ENCODE results near the gene KRTAP22-1. TPM values are rescaled to one million over a fixed set of nuclear protein-coding genes. Genes with fewer than 3 reads are reported as not detected.

KRTAP22-1 gene
- total RNA-seq, 1 donor from 2014 or later: not detected

- no peak for DNase-seq (ENCODE audit: low spot score)
These were observed 24.7 kb downstream of the KRTAP22-1 start for GRCh38 chr21:30625449-30626165.

DNA sequence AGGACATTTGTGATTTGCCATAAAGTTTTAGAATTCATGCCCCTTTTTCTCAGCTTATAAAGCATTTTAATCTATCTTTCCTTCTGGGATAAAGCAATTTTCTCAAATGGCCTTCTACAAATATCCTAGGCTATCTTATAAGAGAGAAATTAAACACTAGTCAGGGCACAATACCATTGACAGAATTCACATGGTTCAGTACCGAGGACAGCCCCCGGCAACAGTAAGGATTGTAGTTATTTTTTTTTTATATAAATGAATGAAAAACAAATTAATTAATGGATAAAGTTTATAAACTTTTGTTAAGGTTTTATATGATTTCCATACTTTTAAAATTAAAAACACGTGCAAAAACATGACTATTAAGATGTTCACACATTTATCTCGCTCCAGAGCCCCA is 27.2 kb downstream of the KRTAP22-1 start:
- no peak for DNase-seq (ENCODE audit: low spot score)

DNA sequence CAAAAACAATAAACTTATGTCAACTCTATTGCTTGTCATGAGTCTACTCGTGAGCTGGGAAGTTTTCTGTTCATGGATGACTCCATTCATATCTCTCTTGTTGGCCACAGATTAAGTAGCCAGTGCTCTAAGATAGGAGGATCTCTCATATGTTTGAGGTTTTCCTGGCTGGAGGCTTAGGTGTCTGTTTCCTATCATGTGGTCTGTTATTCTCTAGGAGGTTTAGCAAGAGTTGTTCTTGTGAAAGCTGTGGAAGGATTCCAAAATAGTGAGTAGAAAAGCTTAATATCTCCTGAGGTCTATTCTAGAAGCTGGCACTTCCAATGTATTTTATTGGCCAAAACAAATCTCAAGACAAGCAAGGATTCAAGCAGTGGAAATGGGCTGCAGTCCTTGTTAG is 28.3 kb downstream of the KRTAP22-1 start:
- no peak for DNase-seq (ENCODE audit: low spot score)

DNA sequence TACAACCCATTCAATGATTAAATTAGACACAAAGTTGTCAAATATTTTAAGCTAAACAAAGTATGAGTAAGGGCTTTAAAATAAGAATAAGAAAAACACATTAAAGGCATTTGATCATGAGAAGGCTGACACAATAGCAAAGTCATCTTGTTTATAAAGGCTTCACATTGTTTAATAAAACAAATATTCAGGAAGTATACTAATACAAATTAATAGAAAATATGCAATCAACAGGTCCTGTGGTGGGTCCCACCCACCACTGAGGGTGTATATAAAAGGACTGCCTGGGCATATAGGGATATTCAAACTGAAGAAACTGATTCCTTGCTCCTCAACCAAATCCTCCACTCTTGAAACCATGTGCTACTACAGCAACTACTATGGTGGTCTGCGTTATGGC is 34.0 kb downstream of the KRTAP22-1 start, which contains the start of gene KRTAP20-2:
TSS of gene KRTAP20-2 (plus strand) at position 301 of the 400 bp plus-strand sequence. CDS start at position 359, 58 bp downstream.
- DNase-seq (ENCODE audit: low spot score): no peak

GRCh38 chr21:30638686-30639085 is 37.8 kb downstream of the KRTAP22-1 start:
- no peak for DNase-seq (ENCODE audit: low spot score)

DNA sequence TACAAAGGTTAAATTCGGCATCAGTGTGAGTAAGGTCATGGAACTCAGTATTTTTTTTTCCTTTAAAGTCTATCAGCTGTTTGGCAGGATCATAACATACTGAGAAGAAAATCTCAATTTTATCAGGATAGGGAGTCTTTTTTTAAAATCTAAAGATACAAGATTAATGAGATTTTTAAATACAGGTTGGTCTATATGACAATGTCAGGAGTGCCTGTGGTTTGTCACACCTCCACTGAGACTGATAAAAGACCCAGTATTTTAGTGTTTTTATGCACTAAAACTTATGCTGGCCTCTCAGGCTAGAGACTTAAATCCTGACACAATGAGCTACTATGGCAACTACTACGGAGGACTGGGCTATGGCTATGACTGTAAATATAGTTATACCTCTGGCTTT is 41.7 kb downstream of the KRTAP22-1 start, which contains the start of gene KRTAP20-3:
TSS of gene KRTAP20-3 (plus strand) at position 301 of the 400 bp plus-strand sequence.
- no peak for DNase-seq (ENCODE audit: low spot score)

- DNase-seq (ENCODE audit: low spot score): no peak
These were observed 46.1 kb downstream of the KRTAP22-1 start for GRCh38 chr21:30646904-30647414.

Other genes with a start within 250 kb of the KRTAP22-1 start
- not detected for gene KRTAP13-2, start 228.8 kb upstream of the KRTAP22-1 start, total RNA-seq
- not detected for gene KRTAP13-1, start 205.1 kb upstream of the KRTAP22-1 start, total RNA-seq
- gene KRTAP13-3, start 175.2 kb upstream of the KRTAP22-1 start, total RNA-seq: not detected
- gene KRTAP13-4, start 170.9 kb upstream of the KRTAP22-1 start, total RNA-seq: not detected
- not detected for gene KRTAP15-1, start 160.8 kb upstream of the KRTAP22-1 start, total RNA-seq
- not detected for gene KRTAP19-1, start 120.7 kb upstream of the KRTAP22-1 start, total RNA-seq
- not detected for gene KRTAP19-2, start 113.7 kb upstream of the KRTAP22-1 start, total RNA-seq
- not detected for gene KRTAP19-3, start 109.1 kb upstream of the KRTAP22-1 start, total RNA-seq
- not detected for gene KRTAP19-4, start 103.9 kb upstream of the KRTAP22-1 start, total RNA-seq
- gene KRTAP19-5, start 98.9 kb upstream of the KRTAP22-1 start, total RNA-seq: not detected
- not detected for gene KRTAP19-6, start 59.2 kb upstream of the KRTAP22-1 start, total RNA-seq
- gene KRTAP19-7, start 39.8 kb upstream of the KRTAP22-1 start, total RNA-seq: not detected
- gene KRTAP22-2, start 10.7 kb upstream of the KRTAP22-1 start, total RNA-seq: not detected
- gene KRTAP6-3, start 8.6 kb upstream of the KRTAP22-1 start, total RNA-seq: not detected
- gene KRTAP6-2, start 2.2 kb upstream of the KRTAP22-1 start, total RNA-seq: not detected
- gene KRTAP6-1, start 12.8 kb downstream of the KRTAP22-1 start, total RNA-seq: not detected
- gene KRTAP20-1, start 15.3 kb downstream of the KRTAP22-1 start, total RNA-seq: not detected
- gene KRTAP20-4, start 19.5 kb downstream of the KRTAP22-1 start, total RNA-seq: not detected
- gene KRTAP20-2, start 34.1 kb downstream of the KRTAP22-1 start, total RNA-seq: not detected
- not detected for gene KRTAP20-3, start 41.8 kb downstream of the KRTAP22-1 start, total RNA-seq
- gene KRTAP21-3, start 117.7 kb downstream of the KRTAP22-1 start, total RNA-seq: not detected
- gene KRTAP21-2, start 146.2 kb downstream of the KRTAP22-1 start, total RNA-seq: not detected
- gene KRTAP21-1, start 154.3 kb downstream of the KRTAP22-1 start, total RNA-seq: not detected
- not detected for gene KRTAP8-1, start 212.2 kb downstream of the KRTAP22-1 start, total RNA-seq
- not detected for gene KRTAP7-1, start 228.7 kb downstream of the KRTAP22-1 start, total RNA-seq

Measured in mesenteric fat pad (tissue), 1 donor.